ENCODE data around the gene SETBP1.

The SETBP1 gene

DNA sequence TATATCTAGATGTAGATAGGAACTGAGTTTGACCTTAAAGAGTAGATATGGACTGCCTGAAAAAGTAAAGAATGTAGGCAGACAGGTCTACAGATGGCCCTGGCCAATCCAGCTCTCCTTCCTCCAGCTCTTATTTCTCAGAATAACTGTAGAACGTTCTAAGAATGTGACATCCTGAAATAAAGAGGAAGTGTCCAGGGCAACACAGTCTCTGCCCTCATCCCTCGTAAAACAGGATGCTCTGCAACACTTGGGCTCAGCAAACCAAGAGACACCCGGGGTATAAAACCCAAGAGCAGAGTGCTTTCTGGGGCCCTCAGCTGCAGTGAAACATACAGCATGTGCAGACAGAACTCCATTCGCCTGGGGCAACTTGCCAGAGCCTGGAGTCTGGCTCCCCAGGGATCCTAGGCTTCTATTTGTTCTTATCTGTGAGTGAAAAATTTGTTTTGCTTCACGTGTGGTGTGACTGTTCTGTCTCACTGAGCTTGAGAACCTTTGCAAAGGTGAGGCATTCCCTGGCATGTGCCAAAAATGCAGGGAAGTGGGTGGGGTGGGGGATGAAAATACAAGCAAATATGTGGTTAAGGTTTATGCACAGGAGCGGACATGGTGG lies 401.0 kb downstream of the SETBP1 start:
- H3K27ac ChIP-seq (ENCODE audit: low read depth, low read length), result no peak overlapping the region
- H3K9ac ChIP-seq (ENCODE audit: low read length), result no peak overlapping the region
- H3K4me3 ChIP-seq (ENCODE audit: low read depth, low read length), result no peak overlapping the region
- H3K9me3 ChIP-seq (ENCODE audit: control insufficient read depth, insufficient read depth, low read depth, low read length), result no peaks in the 10 kb centered on the region
- H3K4me1 ChIP-seq (ENCODE audit: control insufficient read depth, insufficient read depth, low read length), result peaks cover 6% of the 10 kb centered on the region; the same call in 1 of the 2 replicates
- no peaks in the 10 kb centered on the region for H3K27me3 ChIP-seq (ENCODE audit: control insufficient read depth, insufficient read depth, low read length)
- H3K36me3 ChIP-seq (ENCODE audit: control insufficient read depth, insufficient read depth, low read length), result no peaks in the 10 kb centered on the region

DNA sequence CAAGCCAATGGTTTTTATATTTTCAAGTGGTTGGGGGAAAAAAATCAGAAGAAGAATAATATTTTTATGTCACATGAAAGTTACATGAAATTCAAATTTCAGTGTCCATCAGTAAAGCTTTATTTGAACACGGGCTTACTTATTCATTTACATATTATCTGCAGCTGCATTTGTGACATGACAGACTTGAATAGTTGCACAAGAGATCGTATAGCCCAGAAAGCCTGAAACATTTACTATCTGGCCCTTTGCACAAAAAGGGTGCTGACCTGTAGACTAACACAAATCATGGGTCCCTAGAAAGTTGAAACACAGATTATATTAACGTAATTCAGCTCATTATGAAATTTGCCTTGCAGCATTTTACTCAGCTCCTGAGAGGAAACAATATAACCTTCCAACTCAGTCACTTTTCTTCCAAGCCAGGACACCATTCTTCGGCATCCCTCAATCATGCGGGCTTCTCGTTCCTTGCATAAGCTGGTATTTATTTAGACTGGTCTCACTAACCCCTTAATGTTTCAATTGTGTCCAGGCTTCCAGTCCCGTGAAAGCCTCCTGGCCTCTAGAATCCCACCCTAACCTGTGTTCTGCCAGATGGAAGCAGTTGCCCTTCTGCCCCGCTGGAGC lies 402.7 kb downstream of the SETBP1 start:
- Histone ChIP-seq H3K4me3 (ENCODE audit: low read depth, low read length) (no peak overlapping the region), H3K27me3 (ENCODE audit: control insufficient read depth, insufficient read depth, low read length) (no peaks in the 10 kb centered on the region), H3K36me3 (ENCODE audit: control insufficient read depth, insufficient read depth, low read length) (no peaks in the 10 kb centered on the region), H3K27ac (ENCODE audit: low read depth, low read length) (no peak overlapping the region), H3K4me1 (ENCODE audit: control insufficient read depth, insufficient read depth, low read length) (peaks cover 6% of the 10 kb centered on the region; the same call in 1 of the 2 replicates), H3K9ac (ENCODE audit: low read length) (no peak overlapping the region), H3K9me3 (ENCODE audit: control insufficient read depth, insufficient read depth, low read depth, low read length) (no peaks in the 10 kb centered on the region)

DNA sequence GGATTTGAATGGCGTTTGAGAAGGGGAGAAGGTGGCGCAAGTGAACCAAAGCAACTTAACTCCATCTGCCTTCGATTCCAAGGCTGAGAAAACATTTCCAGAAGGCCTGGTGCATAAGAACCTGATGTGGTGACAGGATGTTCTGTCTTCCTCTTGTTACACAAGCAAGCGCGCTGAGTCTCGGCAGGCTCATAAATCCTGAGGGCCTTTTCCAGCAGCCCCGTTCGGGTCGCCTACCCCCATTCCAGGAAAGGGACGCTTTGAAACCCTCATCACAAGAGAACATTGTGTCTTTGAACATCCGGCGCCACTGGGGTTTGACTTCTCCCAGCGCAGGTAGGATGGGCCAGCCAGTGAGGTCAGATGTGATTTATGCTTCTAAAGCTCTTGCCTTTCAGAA lies 403.5 kb downstream of the SETBP1 start:
- H3K27me3 ChIP-seq (ENCODE audit: control insufficient read depth, insufficient read depth, low read length), result no peaks in the 10 kb centered on the region
- no peaks in the 10 kb centered on the region for H3K36me3 ChIP-seq (ENCODE audit: control insufficient read depth, insufficient read depth, low read length)
- H3K4me3 ChIP-seq (ENCODE audit: low read depth, low read length), result no peak overlapping the region
- no peaks in the 10 kb centered on the region for H3K9me3 ChIP-seq (ENCODE audit: control insufficient read depth, insufficient read depth, low read depth, low read length)
- no peak overlapping the region for H3K9ac ChIP-seq (ENCODE audit: low read length)
- H3K4me1 ChIP-seq (ENCODE audit: control insufficient read depth, insufficient read depth, low read length), result peaks cover 6% of the 10 kb centered on the region; the same call in 1 of the 2 replicates
- no peak overlapping the region for H3K27ac ChIP-seq (ENCODE audit: low read depth, low read length)

DNA sequence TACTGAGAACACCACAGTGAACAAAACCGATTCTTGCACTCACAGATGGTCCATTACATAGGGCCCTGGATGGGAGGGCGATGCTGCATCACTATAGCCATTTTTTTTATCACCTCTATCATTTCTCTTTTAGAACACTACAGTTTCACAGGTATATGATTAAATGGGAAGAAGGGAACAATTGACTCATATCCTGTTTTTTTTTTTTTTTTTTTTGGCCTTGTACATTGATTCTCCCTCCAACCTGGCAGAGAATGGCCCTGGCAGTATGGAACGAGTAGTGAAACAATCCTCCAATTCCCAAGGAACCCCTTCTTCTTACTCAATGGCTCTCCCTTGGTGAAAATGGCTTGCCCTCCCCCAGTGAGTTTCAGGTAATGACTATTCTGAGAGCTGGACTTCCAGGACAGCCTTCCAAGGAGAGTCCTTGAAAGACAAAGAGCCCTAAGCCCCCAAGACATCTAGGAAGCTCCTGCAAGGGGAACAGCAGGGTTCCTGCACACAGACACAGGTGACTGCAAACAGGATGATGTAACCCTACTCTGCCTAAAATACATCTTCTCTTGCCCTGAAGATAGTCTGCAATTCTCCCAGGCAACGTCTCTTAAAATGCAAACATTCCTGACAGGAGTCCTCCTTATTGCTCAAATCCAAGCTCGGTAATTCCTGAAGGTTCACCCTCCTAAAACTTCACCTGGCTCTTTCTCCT lies 405.4 kb downstream of the SETBP1 start:
- Histone ChIP-seq H3K9me3 (ENCODE audit: control insufficient read depth, insufficient read depth, low read depth, low read length) (no peaks in the 10 kb centered on the region), H3K27me3 (ENCODE audit: control insufficient read depth, insufficient read depth, low read length) (no peaks in the 10 kb centered on the region), H3K4me1 (ENCODE audit: control insufficient read depth, insufficient read depth, low read length) (peaks cover 6% of the 10 kb centered on the region; the same call in 1 of the 2 replicates), H3K36me3 (ENCODE audit: control insufficient read depth, insufficient read depth, low read length) (no peaks in the 10 kb centered on the region), H3K9ac (ENCODE audit: low read length) (no peak overlapping the region), H3K27ac (ENCODE audit: low read depth, low read length) (no peak overlapping the region), H3K4me3 (ENCODE audit: low read depth, low read length) (no peak overlapping the region)

DNA sequence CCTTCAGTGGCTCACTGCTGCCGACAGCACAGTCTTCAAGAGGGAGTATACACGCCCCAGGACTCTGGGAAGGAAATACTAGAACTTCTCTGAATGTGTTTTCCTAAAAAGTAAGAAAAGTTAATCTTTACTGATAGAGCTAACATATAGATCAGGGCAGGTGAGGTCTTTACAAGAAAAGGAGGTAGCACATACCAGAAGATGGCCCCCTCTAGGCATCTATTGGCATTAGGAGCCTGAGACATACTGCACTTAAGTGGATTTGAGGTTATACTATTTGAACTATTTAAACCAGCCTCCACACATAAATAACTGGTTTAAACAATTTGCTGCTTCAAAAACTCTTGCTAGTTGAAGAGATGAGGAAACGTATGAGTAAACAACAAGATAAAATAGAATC lies 406.1 kb downstream of the SETBP1 start:
- H3K27me3 ChIP-seq (ENCODE audit: control insufficient read depth, insufficient read depth, low read length), result no peaks in the 10 kb centered on the region
- no peak overlapping the region for H3K27ac ChIP-seq (ENCODE audit: low read depth, low read length)
- H3K9ac ChIP-seq (ENCODE audit: low read length), result no peak overlapping the region
- H3K4me1 ChIP-seq (ENCODE audit: control insufficient read depth, insufficient read depth, low read length), result peaks cover 6% of the 10 kb centered on the region; the same call in 1 of the 2 replicates
- H3K4me3 ChIP-seq (ENCODE audit: low read depth, low read length), result no peak overlapping the region
- no peaks in the 10 kb centered on the region for H3K36me3 ChIP-seq (ENCODE audit: control insufficient read depth, insufficient read depth, low read length)
- H3K9me3 ChIP-seq (ENCODE audit: control insufficient read depth, insufficient read depth, low read depth, low read length), result no peaks in the 10 kb centered on the region

DNA sequence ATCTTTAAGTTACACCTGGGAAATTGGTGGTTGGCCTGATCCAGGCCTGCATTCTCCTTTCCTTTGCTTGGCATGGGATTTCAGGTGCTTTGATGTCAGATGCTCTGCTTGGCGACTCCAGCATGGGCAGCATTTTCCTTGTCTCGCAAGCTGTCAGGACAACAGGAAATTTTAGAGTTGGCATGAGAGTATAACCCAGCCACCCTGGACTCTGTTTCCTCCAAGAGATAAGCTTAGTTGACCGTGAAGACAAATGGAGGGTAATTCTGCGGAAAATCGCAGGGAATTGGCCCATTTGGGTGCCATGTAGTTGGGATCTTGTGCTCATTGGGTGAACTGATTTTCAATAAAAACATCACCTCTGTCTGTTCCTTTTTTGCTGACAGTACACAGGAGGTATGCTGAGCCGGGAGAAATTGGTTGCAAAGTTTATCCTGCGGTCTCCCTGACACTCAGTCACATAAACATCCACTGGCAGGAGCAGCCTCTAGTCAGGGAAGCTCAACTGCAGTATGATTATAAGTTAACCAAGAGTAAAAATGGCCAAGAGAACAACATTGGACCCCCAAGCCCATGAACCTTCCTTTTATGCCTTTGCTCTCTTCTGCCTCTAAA lies 409.9 kb downstream of the SETBP1 start:
- Histone ChIP-seq H3K27me3 (ENCODE audit: control insufficient read depth, insufficient read depth, low read length) (no peaks in the 10 kb centered on the region), H3K36me3 (ENCODE audit: control insufficient read depth, insufficient read depth, low read length) (no peaks in the 10 kb centered on the region), H3K4me1 (ENCODE audit: control insufficient read depth, insufficient read depth, low read length) (peaks cover 6% of the 10 kb centered on the region; the same call in 1 of the 2 replicates), H3K9ac (ENCODE audit: low read length) (no peak overlapping the region), H3K9me3 (ENCODE audit: control insufficient read depth, insufficient read depth, low read depth, low read length) (no peaks in the 10 kb centered on the region), H3K27ac (ENCODE audit: low read depth, low read length) (no peak overlapping the region), H3K4me3 (ENCODE audit: low read depth, low read length) (no peak overlapping the region)

DNA sequence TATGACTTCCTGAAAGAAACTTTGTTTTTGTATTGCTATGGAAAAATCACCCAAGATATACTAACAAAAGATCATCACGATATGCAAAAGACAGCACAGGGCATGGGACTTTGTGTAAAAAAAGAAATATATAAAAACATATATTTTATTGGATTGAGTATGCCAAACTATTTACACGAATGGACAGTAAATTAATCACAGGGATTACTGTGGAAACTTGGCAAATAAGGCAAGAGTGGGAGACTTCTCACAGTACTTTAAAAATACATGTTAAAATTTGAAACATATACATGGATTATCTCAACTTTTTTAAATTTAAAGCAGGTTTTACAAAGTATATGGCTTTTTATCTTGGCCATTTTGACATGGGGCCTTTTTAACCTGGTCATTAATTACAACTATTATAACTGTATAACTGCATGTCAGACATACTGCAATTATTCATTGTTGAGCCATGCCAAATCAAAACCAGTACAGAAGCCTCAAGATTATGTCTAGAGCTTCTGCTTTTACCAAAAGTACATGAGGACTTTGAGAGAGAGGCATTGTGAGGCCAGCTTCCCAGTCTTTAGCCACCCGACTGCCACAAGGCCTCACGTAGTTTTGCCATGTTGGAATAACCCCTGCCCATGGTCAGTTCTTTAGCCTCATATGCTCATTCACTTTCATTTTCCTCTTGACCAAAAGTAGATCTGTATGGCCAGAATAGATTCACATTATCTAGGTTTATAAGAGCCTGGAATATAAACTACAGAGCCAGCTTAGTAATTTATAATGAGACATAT lies 419.8 kb downstream of the SETBP1 start:
- Histone ChIP-seq H3K9me3 (ENCODE audit: control insufficient read depth, insufficient read depth, low read depth, low read length) (no peaks in the 10 kb centered on the region), H3K4me1 (ENCODE audit: control insufficient read depth, insufficient read depth, low read length) (no peaks in the 10 kb centered on the region), H3K27ac (ENCODE audit: low read depth, low read length) (no peak overlapping the region), H3K9ac (ENCODE audit: low read length) (no peak overlapping the region), H3K4me3 (ENCODE audit: low read depth, low read length) (no peak overlapping the region), H3K27me3 (ENCODE audit: control insufficient read depth, insufficient read depth, low read length) (no peaks in the 10 kb centered on the region), H3K36me3 (ENCODE audit: control insufficient read depth, insufficient read depth, low read length) (no peaks in the 10 kb centered on the region)

DNA sequence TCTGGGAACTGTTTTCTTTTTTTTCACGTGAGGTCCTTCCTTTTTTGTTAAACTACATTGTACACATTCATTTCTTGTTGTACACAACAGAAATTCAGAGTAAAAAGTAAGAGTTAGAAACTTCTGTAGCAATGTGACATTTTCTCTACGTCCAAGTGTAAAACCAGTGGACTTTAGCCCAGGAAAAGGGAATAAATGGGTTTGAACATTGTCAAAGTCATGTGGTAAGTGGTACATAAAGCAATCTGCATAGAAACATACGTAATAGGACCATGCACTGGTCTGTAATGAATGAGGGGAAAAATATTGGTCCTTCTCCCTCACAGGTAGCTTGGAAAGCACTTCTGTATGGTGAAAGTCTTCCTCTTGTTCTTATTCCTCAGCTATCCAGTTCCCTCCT lies 421.4 kb downstream of the SETBP1 start:
- H3K4me3 ChIP-seq (ENCODE audit: low read depth, low read length), result no peak overlapping the region
- H3K27me3 ChIP-seq (ENCODE audit: control insufficient read depth, insufficient read depth, low read length), result no peaks in the 10 kb centered on the region
- no peak overlapping the region for H3K9ac ChIP-seq (ENCODE audit: low read length)
- H3K36me3 ChIP-seq (ENCODE audit: control insufficient read depth, insufficient read depth, low read length), result no peaks in the 10 kb centered on the region
- H3K27ac ChIP-seq (ENCODE audit: low read depth, low read length), result no peak overlapping the region
- H3K9me3 ChIP-seq (ENCODE audit: control insufficient read depth, insufficient read depth, low read depth, low read length), result no peaks in the 10 kb centered on the region
- no peaks in the 10 kb centered on the region for H3K4me1 ChIP-seq (ENCODE audit: control insufficient read depth, insufficient read depth, low read length)

DNA sequence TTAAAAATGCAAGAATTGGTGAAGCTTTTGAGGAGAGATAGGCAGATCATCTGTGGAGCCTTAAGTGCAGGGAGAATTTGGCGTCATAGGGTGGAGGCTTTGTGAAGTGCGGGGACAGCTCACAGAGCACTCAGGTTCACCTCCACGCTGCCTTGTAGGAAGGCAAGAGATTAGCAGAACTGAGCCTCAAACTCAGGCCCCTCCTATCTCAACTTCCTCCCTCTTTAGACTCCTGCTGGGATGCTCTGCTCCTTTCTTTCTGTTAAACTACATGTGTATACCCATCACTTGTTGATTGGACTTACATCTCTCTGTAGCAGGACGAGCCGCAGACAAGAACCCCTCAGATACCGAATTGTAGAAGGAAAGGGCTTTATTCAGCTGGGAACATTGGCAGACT lies 422.2 kb downstream of the SETBP1 start:
- H3K9me3 ChIP-seq (ENCODE audit: control insufficient read depth, insufficient read depth, low read depth, low read length), result no peaks in the 10 kb centered on the region
- H3K4me3 ChIP-seq (ENCODE audit: low read depth, low read length), result no peak overlapping the region
- H3K4me1 ChIP-seq (ENCODE audit: control insufficient read depth, insufficient read depth, low read length), result no peaks in the 10 kb centered on the region
- no peaks in the 10 kb centered on the region for H3K27me3 ChIP-seq (ENCODE audit: control insufficient read depth, insufficient read depth, low read length)
- H3K36me3 ChIP-seq (ENCODE audit: control insufficient read depth, insufficient read depth, low read length), result no peaks in the 10 kb centered on the region
- no peak overlapping the region for H3K27ac ChIP-seq (ENCODE audit: low read depth, low read length)
- H3K9ac ChIP-seq (ENCODE audit: low read length), result no peak overlapping the region

DNA sequence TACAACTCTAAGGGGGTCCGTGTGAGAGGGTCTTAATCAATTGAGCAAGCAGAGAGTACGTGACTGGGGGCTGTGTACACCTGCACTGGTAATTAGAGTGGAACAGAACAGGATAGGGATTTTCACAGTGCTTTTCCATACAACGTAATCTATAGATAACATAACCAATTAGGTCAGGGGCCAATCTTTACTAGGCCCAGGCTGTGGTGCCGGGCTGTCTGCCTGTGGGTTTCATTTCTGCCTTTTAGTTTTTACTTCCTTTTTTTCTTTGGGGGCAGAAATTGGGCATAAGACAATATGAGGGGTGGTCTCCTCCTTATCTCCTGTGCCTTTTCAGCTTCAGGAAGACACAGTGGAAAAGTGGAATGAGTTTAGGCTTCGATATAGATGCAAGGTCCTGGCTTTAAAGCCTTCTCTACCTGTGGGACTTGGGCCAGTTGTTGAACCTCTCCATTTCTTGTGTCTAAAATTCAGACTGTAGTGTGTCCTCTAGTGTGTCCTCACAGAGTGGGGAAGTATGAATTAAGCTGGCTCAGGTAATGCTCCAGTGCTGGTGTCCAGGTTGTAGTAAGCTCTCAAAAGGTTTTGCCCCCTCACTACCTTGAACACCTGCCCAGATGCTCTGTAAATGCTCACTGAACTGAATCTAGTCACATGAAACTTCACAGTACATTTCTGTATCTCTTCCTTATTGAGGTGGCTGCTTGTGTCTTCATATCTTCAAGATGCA lies 422.8 kb downstream of the SETBP1 start:
- Histone ChIP-seq H3K4me3 (ENCODE audit: low read depth, low read length) (no peak overlapping the region), H3K9ac (ENCODE audit: low read length) (no peak overlapping the region), H3K4me1 (ENCODE audit: control insufficient read depth, insufficient read depth, low read length) (no peaks in the 10 kb centered on the region), H3K27ac (ENCODE audit: low read depth, low read length) (no peak overlapping the region), H3K27me3 (ENCODE audit: control insufficient read depth, insufficient read depth, low read length) (no peaks in the 10 kb centered on the region), H3K36me3 (ENCODE audit: control insufficient read depth, insufficient read depth, low read length) (no peaks in the 10 kb centered on the region), H3K9me3 (ENCODE audit: control insufficient read depth, insufficient read depth, low read depth, low read length) (no peaks in the 10 kb centered on the region)

Measured in HUES6 (cell line).